Stimulated activated CD4-positive, alpha-beta T cell treated with anti-CD3 and anti-CD28 coated beads, Interleukin-2, amount 100 ng/mL, for 4 hours (primary cell): ENCODE data around the gene VSTM1.
"Not testable (repeated sequence)": the region's sequence is repeated elsewhere in the genome, so short reads cannot be mapped to it uniquely, and the experiment has no call there.

Source experiments
- DNase-seq: peaks from one replicate; pipeline ENCODE4 v3.0.0-alpha.2; 2020; ENCODE audit warnings: low read depth

The VSTM1 gene

DNA sequence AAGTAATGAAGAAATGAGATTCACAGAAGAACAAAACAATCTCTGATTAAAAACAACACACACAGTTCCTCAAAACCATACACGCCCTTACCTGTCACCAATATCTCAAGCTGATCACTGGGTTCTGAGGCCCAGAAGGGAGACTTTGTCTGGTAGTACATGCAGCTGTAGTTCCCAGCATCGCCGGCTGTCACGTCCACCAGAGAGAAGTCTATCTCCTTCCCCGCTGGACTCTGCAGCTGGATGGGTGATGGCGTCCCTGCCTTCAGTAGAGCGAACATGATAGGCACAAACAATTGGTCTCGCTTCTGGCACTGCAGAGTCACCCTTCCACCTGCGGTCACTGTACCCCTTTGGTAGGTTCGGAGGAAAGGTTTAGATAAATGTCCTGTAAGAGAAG, 10.1 kb upstream of the VSTM1 start:
- no peak for DNase-seq

DNA sequence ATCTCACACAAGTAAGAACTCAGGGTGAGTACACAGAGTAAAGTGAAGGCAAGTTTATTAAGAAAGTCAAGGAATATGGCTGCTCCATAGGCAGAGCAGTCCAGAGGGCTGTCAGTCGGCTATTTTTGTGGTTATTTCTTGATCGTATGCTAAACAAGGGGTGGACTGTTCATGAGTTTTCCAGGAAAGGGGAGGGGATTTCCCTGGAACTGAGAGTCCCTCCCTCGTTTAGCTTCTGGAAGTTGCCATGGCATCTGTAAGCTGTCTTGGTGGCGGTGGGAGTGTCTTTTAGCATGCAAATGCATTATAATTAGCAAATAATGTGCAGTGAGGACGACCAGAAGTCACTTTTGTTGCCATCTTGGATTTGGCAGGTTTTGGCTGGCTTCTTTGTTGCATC, 5.8 kb upstream of the VSTM1 start:
- no peak for DNase-seq

DNA sequence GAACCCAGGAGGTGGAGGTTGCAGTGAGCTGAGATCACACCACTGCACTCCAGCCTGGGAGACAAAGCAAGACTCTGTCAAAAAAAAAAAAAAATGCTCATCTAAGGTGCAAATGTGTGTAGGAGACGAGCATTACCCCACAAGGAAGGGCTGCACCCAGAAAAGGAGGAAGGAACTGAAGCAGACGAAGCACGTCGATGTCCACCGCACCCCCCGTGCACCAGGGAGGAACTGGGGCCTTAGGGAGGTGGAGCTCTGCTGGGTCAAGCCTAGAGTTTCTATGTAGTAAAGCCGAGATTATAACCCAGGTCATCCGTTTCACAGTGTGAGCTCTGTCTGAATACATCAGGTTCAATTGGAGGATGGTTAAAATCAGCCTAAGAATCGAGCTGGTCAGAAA, 1.1 kb downstream of the VSTM1 start:
- no peak for DNase-seq

DNA sequence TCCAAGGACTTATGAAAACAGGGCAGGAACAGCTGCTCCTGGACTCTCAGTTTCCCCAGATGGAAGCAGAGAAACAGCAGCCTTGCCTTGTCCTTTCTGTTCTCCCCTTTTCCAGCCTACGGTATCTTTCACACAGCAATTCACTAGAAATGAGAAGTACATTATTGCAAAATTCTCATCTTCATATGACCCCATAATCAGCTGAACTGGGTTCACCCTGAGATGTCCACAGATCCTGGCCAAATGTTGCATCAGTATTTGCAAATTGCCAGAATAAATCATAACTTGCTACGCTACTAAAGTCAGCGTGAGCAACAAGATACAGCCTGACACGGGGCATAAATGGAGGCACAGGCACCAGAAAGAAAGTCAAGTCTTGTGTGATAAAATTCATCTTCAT, 16.1 kb downstream of the VSTM1 start:
- DNase-seq, result no peak

DNA sequence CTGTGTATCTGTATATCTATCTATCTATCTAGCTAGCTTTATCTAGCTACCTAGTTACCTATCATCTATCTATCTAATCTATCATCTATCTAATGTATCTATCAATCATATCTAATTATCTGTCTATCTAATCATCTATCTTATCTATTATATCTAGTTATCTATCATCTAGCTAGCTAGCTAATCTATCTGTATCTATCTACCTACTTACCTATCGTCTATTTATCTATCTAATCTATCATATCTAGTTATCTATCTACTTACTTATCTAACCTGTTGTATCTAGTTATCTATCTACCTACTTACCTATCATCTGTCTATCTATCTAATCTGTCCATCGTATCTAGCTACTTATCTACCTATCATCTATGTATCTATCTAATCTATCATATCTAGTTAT, 17.9 kb downstream of the VSTM1 start:
- DNase-seq, result no peak

DNA sequence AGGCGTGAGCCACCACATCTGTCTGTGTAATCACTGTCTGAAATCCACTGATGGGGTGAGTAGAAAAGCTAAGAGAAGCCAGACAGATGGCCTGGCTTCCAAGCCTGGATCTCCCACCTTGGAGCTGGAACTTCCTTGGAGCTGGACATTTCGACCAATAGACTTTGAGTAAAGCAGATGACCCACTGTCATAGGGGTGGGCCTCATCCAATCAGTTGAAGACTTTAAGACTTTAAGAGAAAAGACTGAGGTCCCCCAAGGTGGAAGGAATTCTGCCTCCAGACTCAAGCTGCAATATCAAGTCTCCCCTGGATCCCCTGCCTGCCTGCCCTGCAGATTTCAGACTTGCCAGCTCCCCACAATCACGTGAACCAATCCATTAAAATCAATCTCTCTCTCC, 20.7 kb downstream of the VSTM1 start:
- DNase-seq, result no peak

DNA sequence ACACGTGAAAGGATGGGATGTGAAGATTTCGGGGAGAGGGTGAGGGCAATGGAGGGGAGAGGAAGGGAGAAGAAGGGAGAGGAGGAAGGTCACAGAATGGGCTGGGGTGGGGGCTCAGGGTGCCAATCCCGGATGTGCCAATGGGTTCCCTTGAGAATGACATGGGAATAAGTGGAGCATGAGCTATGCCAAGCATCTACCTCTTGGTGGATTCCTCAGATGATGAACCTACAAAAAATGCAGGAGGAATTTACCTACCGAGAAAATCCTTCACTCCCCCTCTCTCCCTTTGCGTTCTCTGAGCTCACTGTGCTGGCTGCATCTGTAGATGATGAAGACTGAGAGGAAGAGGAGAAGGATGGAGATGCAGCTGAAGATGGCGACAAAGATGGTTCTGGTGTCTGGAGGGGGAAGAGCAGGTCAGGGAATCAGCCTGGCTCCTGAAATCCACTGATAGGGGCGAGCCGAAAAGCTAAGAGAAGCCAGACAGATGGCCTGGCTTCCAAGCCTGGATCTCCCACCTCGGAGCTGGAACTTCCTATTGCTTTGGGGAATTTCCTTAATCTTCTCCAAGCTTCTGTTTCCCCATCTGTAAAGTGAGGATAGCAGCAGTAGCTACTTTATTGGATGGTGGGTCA, 21.6 kb downstream of the VSTM1 start:
- no peak for DNase-seq

DNA sequence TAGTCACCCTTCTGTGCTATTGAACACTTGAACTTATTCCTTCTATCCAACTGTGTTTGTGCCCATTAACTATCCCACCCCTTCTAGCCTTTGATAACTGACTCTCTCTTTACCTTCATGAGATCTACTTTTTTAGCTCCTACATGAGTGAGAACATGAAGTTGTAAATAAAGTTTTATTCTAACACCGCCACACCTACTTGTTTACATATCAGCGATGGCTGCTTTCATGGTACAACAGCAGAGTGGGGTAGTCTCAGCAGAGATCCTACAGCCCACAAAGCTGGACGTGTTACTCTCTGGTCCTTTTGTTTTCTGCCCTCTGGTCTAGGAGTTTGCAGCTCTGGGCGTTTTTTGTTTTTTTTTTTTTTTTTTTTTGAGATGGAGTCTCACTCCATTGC, 23.7 kb downstream of the VSTM1 start:
- DNase-seq, result no peak

DNA sequence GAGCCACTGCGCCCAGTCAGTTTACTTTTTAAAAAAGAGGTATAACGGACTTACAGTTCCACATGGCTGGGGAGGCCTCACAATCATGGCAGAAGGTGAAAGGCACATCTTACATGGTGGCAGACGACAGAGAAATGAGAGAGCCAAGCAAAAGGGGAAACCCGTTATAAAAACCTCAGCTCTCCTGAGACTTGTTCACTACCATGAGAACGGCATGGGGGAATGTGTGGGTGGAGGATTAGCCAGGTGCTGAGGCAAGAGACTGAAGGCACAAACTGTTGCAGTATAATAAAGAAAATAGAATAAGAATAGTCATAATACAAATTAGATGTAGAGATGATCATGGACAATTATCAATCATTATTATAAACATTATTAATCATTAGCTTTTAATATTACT, 27.2 kb downstream of the VSTM1 start:
- not testable (repeated sequence) for DNase-seq

DNA sequence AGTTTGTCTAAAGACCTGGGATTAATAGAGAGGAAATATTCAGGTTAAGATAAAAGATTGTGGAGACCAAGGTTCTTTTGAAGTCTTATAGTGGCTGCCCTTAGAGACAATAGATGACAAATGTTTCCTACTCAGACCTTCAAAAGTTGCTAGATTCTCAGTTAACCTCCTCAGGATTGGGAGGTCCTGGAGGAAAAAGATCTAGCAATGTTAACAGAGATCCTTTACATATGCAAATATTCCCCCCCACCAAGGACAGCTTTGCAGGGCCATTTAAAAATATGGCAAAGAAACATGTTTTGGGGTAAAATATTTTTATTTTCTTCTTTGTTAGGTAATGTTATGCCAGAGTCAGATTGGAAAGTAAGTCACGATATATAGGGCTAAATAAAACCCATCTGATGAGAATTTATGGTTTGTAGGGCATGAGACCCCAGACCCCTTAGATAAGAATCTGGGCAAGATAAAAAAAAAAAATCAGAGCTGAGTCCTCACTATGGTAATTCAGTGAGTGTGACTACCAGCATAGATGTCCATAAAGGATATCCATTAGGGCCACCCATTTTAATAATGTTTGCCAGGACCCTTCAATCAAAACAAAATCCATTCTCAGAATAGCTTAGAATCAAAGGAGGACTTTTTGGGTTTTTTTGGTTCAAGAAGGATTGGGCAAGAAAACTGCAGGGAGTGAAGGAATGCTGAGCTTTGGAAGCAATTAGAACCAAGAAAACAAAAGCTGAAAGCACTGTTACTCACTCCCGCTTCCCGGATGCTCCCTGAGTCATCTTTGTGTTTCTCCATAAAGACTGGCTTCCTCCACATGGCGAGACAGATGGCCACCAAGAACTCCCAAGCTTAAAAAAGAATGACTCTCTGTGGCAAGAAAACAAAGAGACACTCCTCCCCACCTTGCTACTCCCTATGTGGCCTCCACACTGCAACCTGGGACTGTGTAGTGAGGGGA, 28.2 kb downstream of the VSTM1 start:
- no peak for DNase-seq

DNA sequence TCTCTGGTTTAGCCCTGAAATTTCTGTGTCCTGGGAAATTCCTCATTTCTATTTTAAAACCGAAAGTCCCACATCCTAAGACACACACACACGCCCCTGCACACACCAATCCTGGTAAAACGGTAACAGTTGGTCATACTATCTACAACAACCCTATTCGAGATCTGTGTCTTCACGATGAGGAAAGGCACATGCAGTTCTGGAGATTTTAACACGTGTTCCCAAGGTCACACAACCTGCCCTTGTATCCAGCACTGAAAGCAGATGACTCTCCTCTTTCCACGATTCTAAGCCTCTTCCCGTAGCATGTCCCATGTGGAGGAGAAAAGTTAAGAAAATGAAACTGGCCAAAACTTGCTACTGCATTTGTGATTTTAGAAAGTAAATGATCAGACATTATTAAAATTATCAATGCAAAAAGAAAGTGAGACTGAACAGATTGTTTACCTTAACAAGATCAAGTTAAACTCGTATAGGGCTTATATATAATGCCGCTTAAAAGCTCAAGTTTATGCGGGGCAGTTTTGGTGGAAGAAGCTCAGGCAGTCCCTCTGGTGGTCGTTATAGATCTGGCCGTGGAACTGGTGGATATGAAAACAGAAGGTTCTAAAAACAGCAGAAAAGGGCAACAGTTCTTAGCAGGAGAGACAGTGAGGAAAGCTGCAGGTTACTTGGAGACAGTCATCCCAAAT, 32.7 kb downstream of the VSTM1 start:
- DNase-seq, result no peak

DNA sequence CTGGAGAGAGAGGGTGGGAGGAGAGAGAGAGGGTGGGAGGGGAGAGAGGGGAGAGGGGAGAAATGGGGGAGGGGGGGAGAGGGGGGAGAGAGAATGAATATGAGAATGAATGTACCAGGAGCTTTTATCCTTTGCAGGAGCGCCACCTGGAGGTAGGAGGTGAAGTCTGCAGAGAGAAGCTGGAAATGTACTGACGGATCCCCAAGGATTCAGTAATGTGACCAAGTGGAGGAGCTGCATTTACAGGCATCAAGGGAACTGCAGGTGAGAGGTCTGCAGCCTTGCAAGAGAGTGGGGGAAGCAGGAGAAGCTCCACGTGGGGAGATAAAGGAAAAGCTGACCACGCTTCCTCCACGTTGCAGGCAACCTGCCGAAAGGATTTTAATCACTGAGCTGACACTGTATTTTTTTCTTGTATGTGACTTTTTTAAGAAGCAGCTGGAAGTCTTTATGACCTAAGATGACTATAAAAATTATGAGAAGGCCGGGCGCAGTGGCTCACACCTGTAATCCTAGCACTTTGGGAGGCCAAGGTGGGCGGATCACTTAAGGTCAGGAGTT, 33.7 kb downstream of the VSTM1 start:
- peak; percentile 21 for DNase-seq

DNA sequence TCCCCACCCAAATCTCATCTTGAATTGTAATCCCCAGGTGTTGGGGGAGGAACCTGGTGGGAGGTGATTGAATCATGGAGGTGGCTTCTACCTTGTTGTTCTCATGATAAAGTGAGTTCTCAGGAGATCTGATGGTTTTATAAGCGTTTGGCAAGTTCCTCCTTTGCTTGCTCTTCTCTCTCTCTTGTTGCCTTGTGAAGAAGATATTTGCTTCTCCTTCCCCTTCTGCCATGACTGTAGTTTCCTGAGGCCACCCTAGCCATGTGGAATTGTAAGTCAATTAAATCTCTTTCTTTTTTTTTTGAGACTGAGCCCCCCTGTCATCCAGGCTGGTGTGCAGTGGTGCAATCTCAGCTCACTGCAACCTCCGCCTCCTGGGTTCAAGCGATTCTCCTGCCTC, 34.4 kb downstream of the VSTM1 start:
- no peak for DNase-seq

DNA sequence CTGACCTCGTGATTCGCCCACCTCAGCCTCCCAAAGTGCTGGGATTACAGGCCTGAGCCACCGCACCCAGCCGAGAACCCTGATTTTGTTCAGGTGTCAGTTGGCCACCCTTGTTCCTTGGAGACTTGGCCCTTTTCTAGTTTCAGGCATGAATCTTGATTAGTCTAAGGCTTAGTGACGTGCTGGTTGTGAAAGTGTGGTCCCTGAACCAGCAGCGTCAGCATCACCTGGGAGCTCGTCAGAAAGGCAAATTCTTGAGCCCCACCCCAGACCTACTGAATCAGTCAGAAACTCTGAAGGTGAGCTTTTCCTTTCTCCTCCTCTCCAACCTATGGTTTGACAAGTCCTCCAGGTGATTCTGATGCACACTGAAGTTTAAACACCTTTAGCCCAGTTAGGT, 37.0 kb downstream of the VSTM1 start:
- DNase-seq, result no peak

DNA sequence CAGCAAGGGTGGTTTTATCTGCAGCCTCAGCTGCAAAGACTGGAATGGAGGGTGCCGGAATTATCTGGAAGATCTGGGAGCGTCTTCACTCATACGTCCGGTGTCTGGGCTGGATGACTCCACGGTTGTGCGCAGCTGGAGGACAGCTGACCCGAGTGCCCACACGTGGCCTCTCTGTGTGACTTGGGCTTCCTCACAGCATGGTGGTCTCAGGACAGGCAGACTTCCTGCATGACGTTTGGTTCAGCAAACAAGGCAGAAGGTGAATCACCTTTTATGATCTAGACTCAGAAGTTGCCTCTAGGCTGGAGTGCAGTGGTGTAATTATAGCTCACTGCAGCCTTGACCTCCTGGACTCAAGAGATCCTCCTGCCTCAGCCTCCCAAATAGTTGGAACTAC, 39.0 kb downstream of the VSTM1 start:
- DNase-seq, result no peak

DNA sequence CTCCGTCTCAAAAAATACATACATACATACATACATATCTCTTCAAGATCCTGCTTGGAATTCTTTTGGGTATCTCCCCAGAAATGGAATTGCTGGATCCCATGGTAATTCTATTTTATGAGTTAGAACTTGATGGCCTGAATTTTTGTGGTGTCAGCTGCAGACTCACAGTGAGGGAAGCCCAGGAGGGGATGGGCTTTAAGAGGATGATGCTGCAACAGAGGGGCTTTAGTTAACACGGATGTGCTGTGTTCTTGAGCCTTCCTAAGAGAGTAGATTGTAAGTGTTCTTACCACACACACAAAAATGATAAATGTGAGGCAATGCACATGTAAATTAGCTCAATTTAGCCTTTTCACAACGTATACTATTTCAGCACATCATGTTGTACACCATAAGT, 40.5 kb downstream of the VSTM1 start:
- DNase-seq, result no peak

DNA sequence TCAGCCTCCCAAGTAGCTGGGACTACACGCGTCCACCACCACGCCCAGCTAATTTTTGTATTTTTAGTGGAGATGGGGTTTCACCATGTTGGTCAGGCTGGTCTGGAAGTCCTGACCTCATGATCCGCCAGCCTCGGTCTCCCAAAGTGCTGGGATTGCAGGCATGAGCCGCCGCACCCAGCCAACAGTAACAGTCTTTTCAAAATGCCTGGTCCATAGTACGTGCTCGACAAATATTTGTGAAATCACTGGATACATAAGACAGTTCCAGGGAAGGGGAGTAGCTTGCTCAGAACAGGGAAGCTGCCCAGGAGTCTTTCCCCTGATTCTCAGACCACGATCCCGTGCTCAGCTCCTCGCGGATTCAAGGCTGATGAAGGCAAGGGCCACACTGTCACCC, 41.8 kb downstream of the VSTM1 start:
- no peak for DNase-seq

DNA sequence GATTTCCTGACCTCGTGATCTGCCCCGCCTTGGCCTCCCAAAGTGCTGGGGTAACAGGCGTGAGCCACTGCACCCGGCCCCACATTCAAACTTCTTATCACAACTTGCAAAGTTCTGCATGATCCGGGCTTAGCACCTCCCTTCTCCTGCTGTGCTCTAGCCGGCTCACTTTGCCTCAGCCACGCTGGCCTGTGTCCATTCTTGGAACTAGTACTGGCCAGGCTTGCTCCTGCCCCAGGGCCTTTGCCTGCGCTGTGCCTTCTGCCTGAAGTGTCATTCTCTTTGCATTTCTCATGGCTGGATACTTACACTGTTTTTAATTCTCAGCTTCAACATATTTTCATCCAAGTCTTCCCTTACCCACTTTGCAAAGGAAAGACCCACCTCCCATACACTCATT, 42.3 kb downstream of the VSTM1 start:
- no peak for DNase-seq

DNA sequence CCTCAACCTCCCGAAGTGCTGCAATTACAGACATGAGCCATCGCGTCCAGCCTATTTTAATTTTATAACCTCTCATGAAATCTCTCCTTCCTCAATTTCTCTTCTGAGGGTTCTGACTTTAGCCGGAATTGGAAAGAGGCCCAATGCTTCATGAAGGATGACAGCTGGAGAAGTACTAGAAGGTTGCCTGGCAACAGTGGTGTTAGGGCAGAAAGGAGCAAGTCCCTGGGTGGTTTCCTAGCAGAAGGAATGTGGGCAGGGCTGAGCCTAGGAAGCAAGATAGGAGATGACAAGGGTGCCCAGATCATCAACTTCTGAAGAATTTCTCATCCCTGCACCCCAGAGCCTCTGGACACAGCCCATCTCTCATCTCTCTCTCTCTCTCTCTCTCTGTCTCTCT, 46.4 kb downstream of the VSTM1 start:
- no peak for DNase-seq

DNA sequence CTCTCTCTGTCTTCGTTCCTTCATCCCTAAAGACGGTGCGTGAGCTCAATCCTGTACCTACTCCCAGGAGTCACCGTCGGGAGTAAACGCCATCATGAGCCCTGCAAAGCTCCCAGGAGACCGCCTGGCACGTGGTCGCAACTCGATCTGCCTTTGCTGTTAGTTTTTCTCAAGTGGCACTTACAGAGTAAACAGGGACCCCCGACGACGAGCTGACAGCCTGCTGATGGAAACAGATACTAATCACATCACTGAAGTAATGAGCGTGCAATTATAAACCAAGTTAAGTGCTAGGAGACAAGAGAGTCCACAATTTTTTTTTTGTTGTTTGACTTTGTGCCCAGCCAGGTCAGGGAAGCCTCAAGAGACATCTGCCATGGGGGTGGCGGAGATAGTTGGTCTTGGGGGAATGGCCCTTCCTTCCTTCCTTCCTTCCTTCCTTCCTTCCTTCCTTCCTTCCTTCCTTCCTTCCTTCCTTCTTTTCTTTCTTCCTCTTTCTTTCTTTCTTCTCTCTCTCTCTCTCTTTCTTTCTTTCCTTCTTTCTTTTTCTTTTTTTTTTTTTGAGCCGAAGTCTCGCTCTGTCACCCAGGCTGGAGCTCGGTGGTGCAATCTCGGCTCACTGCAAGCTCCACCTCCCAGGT, 48.7 kb downstream of the VSTM1 start:
- no peak for DNase-seq

DNA sequence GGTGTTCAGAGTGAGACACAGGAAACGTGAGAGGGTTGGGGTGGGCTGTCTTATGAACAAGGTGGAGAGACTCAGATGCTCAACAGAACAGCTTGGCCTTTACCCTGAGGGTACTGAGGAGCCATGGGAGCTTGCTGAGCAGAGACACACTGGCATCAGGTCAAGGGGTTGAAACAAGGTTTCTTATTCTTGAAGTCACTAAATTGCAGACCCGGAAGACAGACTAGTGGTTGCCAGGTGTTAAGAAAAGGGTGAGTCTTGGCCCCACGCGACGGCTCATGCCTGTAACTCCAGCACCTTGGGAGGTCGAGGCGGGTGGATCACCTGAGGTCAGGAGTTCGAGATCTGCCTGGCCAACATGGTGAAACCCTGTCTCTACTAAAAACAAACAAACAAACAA, 49.8 kb downstream of the VSTM1 start:
- no peak for DNase-seq

DNA sequence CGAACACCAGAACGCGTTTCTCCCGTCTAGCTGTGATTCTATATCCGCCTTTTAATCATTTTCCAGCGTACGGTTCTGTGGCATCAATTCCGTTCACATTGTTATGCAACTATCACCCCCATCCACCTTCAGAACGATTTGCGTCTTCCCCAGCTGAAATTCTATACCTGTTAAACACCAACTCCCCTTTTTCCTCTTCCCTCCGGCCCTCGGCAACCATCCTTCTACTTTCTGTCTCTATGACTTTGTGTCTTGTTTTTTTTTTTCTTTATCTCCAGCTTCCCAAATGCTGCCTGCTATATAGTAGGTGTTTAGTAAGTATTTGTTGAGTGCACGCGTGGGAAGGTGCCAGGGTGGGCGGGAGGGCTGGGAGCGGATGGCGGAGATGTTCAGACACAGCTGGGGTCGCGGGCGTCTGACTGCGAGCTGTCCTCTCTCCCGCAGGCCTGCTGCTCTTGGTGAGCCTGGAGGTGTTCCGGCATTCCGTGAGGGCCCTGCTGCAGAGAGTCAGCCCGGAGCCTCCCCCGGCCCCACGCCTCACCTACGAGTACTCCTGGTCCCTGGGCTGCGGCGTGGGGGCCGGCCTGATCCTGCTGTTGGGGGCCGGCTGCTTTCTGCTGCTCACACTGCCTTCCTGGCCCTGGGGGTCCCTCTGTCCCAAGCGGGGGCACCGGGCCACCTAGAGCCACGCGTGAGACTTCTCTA, 52.0 kb downstream of the VSTM1 start:
- no peak for DNase-seq
